Breast epithelium (tissue), 4 donors: Measurements from ENCODE around the gene ANO2. TPM values are rescaled to one million over a fixed set of nuclear protein-coding genes. Genes with fewer than 3 reads are reported as not detected.

Experiments
- DNase-seq, 2 donors: peaks; one replicate each; pipeline ENCODE4 v3.0.0-alpha.2; 2019; ENCODE audit warnings: low spot score in 2 of 2
- H3K27ac ChIP-seq, 2 donors: fragments of 200-600 bp; sonication (generic) in 1 of 2; one replicate each; pipeline ENCODE4 v1.5.1; 2016 to 2019; ENCODE audit warnings: mild to moderate bottlenecking in 1 of 2
- H3K27me3 ChIP-seq, 2 donors: fragments of 200-600 bp; sonication (generic) in 1 of 2; one replicate each; pipeline versions ENCODE4 v1.5.1 to v1.6.0; 2017 to 2019; ENCODE audit warnings: control low read depth in 1 of 2, mild to moderate bottlenecking in 1 of 2
- H3K36me3 ChIP-seq: fragments of 200-600 bp; one replicate; pipeline ENCODE4 v1.5.1; 2019
- H3K4me1 ChIP-seq, 2 donors: fragments of 200-600 bp; sonication (generic); one replicate each; pipeline ENCODE4 v1.5.1; 2016 to 2019; ENCODE audit warnings: control low read depth in 1 of 2
- H3K4me3 ChIP-seq, 3 donors: fragments of 200-600 bp; sonication (generic); 1 replicate in 2 of 3; 2 replicates in 1 of 3; pipeline ENCODE4 v1.5.1; 2016 to 2019; ENCODE audit warnings: mild to moderate bottlenecking in 3 of 3, moderate library complexity in 2 of 3
- H3K9me3 ChIP-seq, 2 donors: fragments of 200-600 bp; sonication (generic) in 1 of 2; one replicate each; pipeline ENCODE4 v1.5.1; 2016 to 2019; ENCODE audit warnings: control low read depth in 1 of 2
- CTCF ChIP-seq, 3 donors: fragments of 450-650 bp; IDR thresholded peaks; one replicate each; pipeline ENCODE4 v1.5.1; 2016 to 2017; ENCODE audit warnings: antibody characterized with exemption in 3 of 3, mild to moderate bottlenecking in 3 of 3, moderate library complexity in 3 of 3
- POLR2A ChIP-seq: fragments of 450-650 bp; IDR thresholded peaks from one replicate; pipeline ENCODE4 v1.6.1; 2016; ENCODE audit warnings: antibody characterized with exemption, mild to moderate bottlenecking, moderate library complexity
- POLR2AphosphoS5 ChIP-seq, 3 donors: sonication (generic); formaldehyde crosslinking; IDR thresholded peaks; one replicate each; pipeline ENCODE4 v1.6.1; 2017; ENCODE audit warnings: antibody characterized with exemption in 3 of 3
- intact Hi-C: fragments of 100-400 bp; cut with DNase I; formaldehyde crosslinking; loops from one replicate; pipeline ENCODE4 v1.15.1; 2023; ENCODE audit warnings: low total_unique reads
- total RNA-seq, 3 donors: library from RNA; depleted of rRNA; stranded (reverse); fragments of >200 nt; gene quantifications; one replicate each; pipeline ENCODE4 v1.1.0, GENCODE V29; 2016

The ANO2 gene
- total RNA-seq, 3 donors from 2014 or later = 5.0 to 33.1 (median 16.8) TPM

- no peak for DNase-seq
- no peaks in the 10 kb centered on the region for H3K36me3 ChIP-seq
- H3K27me3 ChIP-seq = peaks cover 0 to 4% of the 10 kb centered on the region in 2 donors
- H3K4me3 ChIP-seq = no peak overlapping the region
- H3K4me1 ChIP-seq = no peaks in the 10 kb centered on the region
- no peaks in the 10 kb centered on the region for H3K9me3 ChIP-seq
- no peak overlapping the region for H3K27ac ChIP-seq
- intact Hi-C loops = no loop called here
- TF ChIP-seq POLR2A (no peak), CTCF (IDR thresholded peaks at IDR 0.05) (no peak), POLR2AphosphoS5 (IDR thresholded peaks at IDR 0.05) (no peak)
These were observed 317.9 kb downstream of the ANO2 start for GRCh38 chr12:5627053-5627630.

GRCh38 chr12:5626151-5626550 lies 318.9 kb downstream of the ANO2 start:
- H3K27me3 ChIP-seq = peaks cover 0 to 4% of the 10 kb centered on the region in 2 donors
- intact Hi-C loops = no loop called here
- no peaks in the 10 kb centered on the region for H3K4me1 ChIP-seq
- no peak for DNase-seq
- H3K36me3 ChIP-seq = no peaks in the 10 kb centered on the region
- H3K27ac ChIP-seq = no peak overlapping the region
- TF ChIP-seq CTCF (IDR thresholded peaks at IDR 0.05) (no peak), POLR2AphosphoS5 (IDR thresholded peaks at IDR 0.05) (no peak), POLR2A (no peak)
- H3K9me3 ChIP-seq = no peaks in the 10 kb centered on the region
- H3K4me3 ChIP-seq = no peak overlapping the region

GRCh38 chr12:5624486-5625272 lies 320.4 kb downstream of the ANO2 start:
- Histone ChIP-seq H3K4me3 (no peak overlapping the region), H3K36me3 (no peaks in the 10 kb centered on the region), H3K27me3 (peaks cover 0 to 4% of the 10 kb centered on the region in 2 donors), H3K4me1 (no peaks in the 10 kb centered on the region), H3K27ac (no peak overlapping the region), H3K9me3 (no peaks in the 10 kb centered on the region)
- TF ChIP-seq POLR2AphosphoS5 (IDR thresholded peaks at IDR 0.05) (no peak), CTCF (IDR thresholded peaks at IDR 0.05) (no peak), POLR2A (no peak)
- intact Hi-C loops = no loop called here
- no peak for DNase-seq

- Histone ChIP-seq H3K27me3 (peaks cover 0 to 4% of the 10 kb centered on the region in 2 donors), H3K4me1 (no peaks in the 10 kb centered on the region), H3K4me3 (no peak overlapping the region), H3K27ac (no peak overlapping the region), H3K36me3 (no peaks in the 10 kb centered on the region), H3K9me3 (no peaks in the 10 kb centered on the region)
- TF ChIP-seq CTCF (IDR thresholded peaks at IDR 0.05) = no peak
- no peak for TF ChIP-seq POLR2A
- no peak for TF ChIP-seq POLR2AphosphoS5 (IDR thresholded peaks at IDR 0.05)
- no peak for DNase-seq
- intact Hi-C loops = no loop called here
These were observed 321.6 kb downstream of the ANO2 start for GRCh38 chr12:5623411-5623810.

GRCh38 chr12:5622280-5622679 lies 322.8 kb downstream of the ANO2 start:
- no peak for DNase-seq
- H3K36me3 ChIP-seq = no peaks in the 10 kb centered on the region
- intact Hi-C loops = no loop called here
- H3K9me3 ChIP-seq = no peaks in the 10 kb centered on the region
- no peaks in the 10 kb centered on the region for H3K4me1 ChIP-seq
- peaks cover 0 to 4% of the 10 kb centered on the region in 2 donors for H3K27me3 ChIP-seq
- H3K27ac ChIP-seq = no peak overlapping the region
- no peak overlapping the region for H3K4me3 ChIP-seq
- TF ChIP-seq CTCF (IDR thresholded peaks at IDR 0.05) (no peak), POLR2A (no peak), POLR2AphosphoS5 (IDR thresholded peaks at IDR 0.05) (no peak)
